A549 (cell line): ENCODE results near the gene BAIAP3. TPM values are rescaled to one million over a fixed set of nuclear protein-coding genes. Genes with fewer than 3 reads are reported as not detected.

ENCODE experiments used
- ATAC-seq, 2 experiments: fragments of 200-7000 bp in 1 of 2; fragments of >200 bp in 1 of 2; cut with Nextera tagmentation in 1 of 2; cut with Tn5 transposase in 1 of 2; 3 replicates each; pipeline versions ENCODE4 v1.8.0 to v1.9.1; 2018 to 2020; ENCODE audit warnings: mild to moderate bottlenecking in 1 of 2, moderate library complexity in 1 of 2
- CTCF ChIA-PET: fragments of 300-600 bp; sonication (Branson Sonifier 250); formaldehyde crosslinking; extraction: SDS; loops from one replicate; lab custom pipeline; 2021; ENCODE audit warnings: antibody characterized with exemption, inconsistent platforms; lab: Yijun Ruan, JAX
- POLR2A ChIA-PET: fragments of 350-600 bp; formaldehyde crosslinking; extraction: SDS; loops from one replicate; lab custom pipeline; 2021; ENCODE audit warnings: antibody characterized with exemption, inconsistent platforms; lab: Yijun Ruan, JAX
- DNase-seq, 2 experiments: peaks; one replicate each; pipeline versions ENCODE4 v3.0.0 to v3.0.0-alpha.2; 2011 to 2016; ENCODE audit warnings: low read depth in 1 of 2, low spot score in 1 of 2
- FAIRE-seq: peaks from 2 replicates; lab custom pipeline; 2011; peaks lifted over from hg19 to GRCh38; lab: Jason Lieb, UNC
- H3K27ac ChIP-seq, 2 experiments: fragments of >200 bp; sonication (Bioruptor Twin); formaldehyde crosslinking; 3 replicates each; pipeline ENCODE4 v1.5.1; 2016 to 2017
- H3K4me1 ChIP-seq: fragments of >200 bp; sonication (Bioruptor Twin); formaldehyde crosslinking; 3 replicates; pipeline ENCODE4 v1.6.1; 2016
- H3K4me2 ChIP-seq: fragments of >200 bp; sonication (Bioruptor Twin); formaldehyde crosslinking; 3 replicates; pipeline ENCODE4 v1.6.1; 2016
- H3K4me3 ChIP-seq: fragments of >200 bp; sonication (Bioruptor Twin); formaldehyde crosslinking; 3 replicates; pipeline ENCODE4 v1.5.1; 2016
- H3K9me3 ChIP-seq: fragments of >200 bp; sonication (Bioruptor Twin); formaldehyde crosslinking; 3 replicates; pipeline ENCODE4 v1.6.1; 2016
- CBX8 ChIP-seq: fragments of 200-600 bp; sonication (generic); IDR thresholded peaks from 2 replicates; pipeline ENCODE4 v1.6.1; 2016
- CEBPB ChIP-seq, 2 experiments: fragments of >200 bp in 1 of 2; sonication (Bioruptor Twin) in 1 of 2; formaldehyde crosslinking in 1 of 2; IDR thresholded peaks; 2 replicates each; pipeline ENCODE4 v1.6.1; 2012 to 2016
- EHMT2 ChIP-seq: fragments of 200-600 bp; sonication (generic); IDR thresholded peaks from 2 replicates; pipeline ENCODE4 v1.6.1; 2016; ENCODE audit warnings: antibody characterized with exemption, low read depth, mild to moderate bottlenecking, moderate library complexity
- HOXA7 ChIP-seq: fragments of 250-450 bp; sonication (Bioruptor Pico); IDR thresholded peaks from 2 replicates; pipeline ENCODE4 v1.5.0; 2020; ENCODE audit warnings: mild to moderate bottlenecking, moderate library complexity
- KDM5A ChIP-seq: fragments of 200-600 bp; sonication (generic); IDR thresholded peaks from 2 replicates; pipeline ENCODE4 v1.6.1; 2016; ENCODE audit warnings: antibody characterized with exemption, mild to moderate bottlenecking
- MAFK ChIP-seq: fragments of 450-650 bp; IDR thresholded peaks from 2 replicates; pipeline ENCODE4 v1.6.1; 2014; ENCODE audit not compliant: partially characterized antibody
- POLR2AphosphoS2 ChIP-seq: conservative IDR thresholded peaks from 2 replicates; pipeline ENCODE4 v1.6.1; 2012; ENCODE audit warnings: low read length, improper control_type of control experiment, inconsistent platforms
- RARB ChIP-seq: fragments of 250-450 bp; sonication (Bioruptor Pico); IDR thresholded peaks from 2 replicates; pipeline ENCODE4 v1.8.0; 2021; ENCODE audit warnings: mild to moderate bottlenecking, moderate library complexity
- SREBF2 ChIP-seq: fragments of 450-650 bp; IDR thresholded peaks from 2 replicates; pipeline ENCODE4 v1.6.1; 2014; ENCODE audit warnings: mild to moderate bottlenecking, moderate library complexity
- TP53 ChIP-seq: fragments of 250-450 bp; sonication (Bioruptor Pico); IDR thresholded peaks from 2 replicates; pipeline ENCODE4 v1.5.0; 2021; ENCODE audit warnings: mild to moderate bottlenecking, moderate library complexity
- ZFP36 ChIP-seq: fragments of 450-650 bp; IDR thresholded peaks from 2 replicates; pipeline ENCODE4 v1.6.1; 2014; ENCODE audit warnings: borderline replicate concordance; ENCODE audit not compliant: partially characterized antibody
- WGBS: methylation state at CpG from one replicate; pipeline ENCODE4 v1.1.6; 2017; ENCODE audit errors: missing lambda C conversion rate; 5-methylcytosine and 5-hydroxymethylcytosine counted together
- polyA plus RNA-seq, 4 experiments: library from polyadenylated mRNA; depleted of rRNA in 3 of 4; stranded (reverse); fragments of >200 nt; fragmentation: RNase III in 1 of 4; extraction: RNeasy Plus Mini Kit Qiagen cat#74134 plus additional on column Dnase treatment in 1 of 4; gene quantifications; 2 replicates in 3 of 4; 3 replicates in 1 of 4; pipeline ENCODE4 v1.2.3, GENCODE V29; 2011 to 2017
- TF ChIP-seq, protein P1 (sequence below): fragments of >200 bp; sonication (Bioruptor Twin); formaldehyde crosslinking; IDR thresholded peaks from 3 replicates; pipeline ENCODE4 v1.5.1; 2016
- TF ChIP-seq, protein P2 (sequence below): fragments of 150-350 bp; IDR thresholded peaks from 2 replicates; pipeline ENCODE4 v1.6.1; 2014; ENCODE audit warnings: low read depth, mild to moderate bottlenecking, low read length
- TF ChIP-seq, protein P3 (sequence below): IDR thresholded peaks from 2 replicates; pipeline ENCODE4 v1.6.1; 2012
- TF ChIP-seq, protein P4 (sequence below): fragments of >200 bp; sonication (Bioruptor Twin); formaldehyde crosslinking; IDR thresholded peaks from 2 replicates; pipeline ENCODE4 v1.6.1; 2016

The BAIAP3 gene
- polyA plus RNA-seq, 2 of the 4 experiments (the other 2 are of a cell fraction) = 0.31 to 0.32 TPM

DNA sequence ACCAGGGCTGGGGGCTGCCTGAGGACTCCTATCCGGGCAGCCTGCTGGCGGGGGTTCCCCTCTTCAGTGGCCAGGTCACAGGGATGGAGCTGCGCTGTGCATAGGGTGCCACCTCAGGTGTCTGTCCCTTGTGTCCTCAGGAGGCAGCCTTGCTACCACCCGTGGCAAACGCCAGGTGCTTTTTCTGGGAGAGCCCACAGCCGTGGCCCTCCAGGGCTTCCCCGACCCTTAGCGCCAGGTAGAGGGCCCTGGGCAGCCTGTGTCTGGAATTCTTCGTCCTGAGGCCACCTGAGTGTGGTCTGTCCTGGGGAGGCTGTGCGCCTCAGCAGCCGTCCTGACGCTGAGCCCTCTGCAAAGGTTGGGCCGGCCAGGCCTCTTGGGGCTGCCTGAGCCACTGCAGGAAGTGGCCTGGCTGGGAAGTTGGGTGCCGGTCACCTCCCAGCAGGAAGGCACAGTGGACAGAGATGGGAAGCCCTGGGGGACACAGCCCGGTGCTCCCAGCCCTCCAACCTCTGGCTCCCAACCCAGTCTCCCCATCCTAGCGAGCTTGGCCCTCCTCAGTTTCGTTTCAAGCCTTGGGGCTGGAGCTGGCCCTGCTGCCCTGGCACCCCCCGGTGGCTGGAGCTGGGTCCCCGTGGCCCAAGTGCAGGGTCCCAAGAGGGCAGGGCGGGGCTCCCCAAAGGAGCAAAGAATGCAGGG is 7.6 kb upstream of the BAIAP3 start (continued):
- TF ChIP-seq, protein P1, sequence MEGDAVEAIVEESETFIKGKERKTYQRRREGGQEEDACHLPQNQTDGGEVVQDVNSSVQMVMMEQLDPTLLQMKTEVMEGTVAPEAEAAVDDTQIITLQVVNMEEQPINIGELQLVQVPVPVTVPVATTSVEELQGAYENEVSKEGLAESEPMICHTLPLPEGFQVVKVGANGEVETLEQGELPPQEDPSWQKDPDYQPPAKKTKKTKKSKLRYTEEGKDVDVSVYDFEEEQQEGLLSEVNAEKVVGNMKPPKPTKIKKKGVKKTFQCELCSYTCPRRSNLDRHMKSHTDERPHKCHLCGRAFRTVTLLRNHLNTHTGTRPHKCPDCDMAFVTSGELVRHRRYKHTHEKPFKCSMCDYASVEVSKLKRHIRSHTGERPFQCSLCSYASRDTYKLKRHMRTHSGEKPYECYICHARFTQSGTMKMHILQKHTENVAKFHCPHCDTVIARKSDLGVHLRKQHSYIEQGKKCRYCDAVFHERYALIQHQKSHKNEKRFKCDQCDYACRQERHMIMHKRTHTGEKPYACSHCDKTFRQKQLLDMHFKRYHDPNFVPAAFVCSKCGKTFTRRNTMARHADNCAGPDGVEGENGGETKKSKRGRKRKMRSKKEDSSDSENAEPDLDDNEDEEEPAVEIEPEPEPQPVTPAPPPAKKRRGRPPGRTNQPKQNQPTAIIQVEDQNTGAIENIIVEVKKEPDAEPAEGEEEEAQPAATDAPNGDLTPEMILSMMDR = no peak
- TF ChIP-seq MAFK (no peak), TP53 (no peak), ZFP36 (no peak), RARB (CRISPR knock-in tag) (no peak)
- TF ChIP-seq, protein P2, sequence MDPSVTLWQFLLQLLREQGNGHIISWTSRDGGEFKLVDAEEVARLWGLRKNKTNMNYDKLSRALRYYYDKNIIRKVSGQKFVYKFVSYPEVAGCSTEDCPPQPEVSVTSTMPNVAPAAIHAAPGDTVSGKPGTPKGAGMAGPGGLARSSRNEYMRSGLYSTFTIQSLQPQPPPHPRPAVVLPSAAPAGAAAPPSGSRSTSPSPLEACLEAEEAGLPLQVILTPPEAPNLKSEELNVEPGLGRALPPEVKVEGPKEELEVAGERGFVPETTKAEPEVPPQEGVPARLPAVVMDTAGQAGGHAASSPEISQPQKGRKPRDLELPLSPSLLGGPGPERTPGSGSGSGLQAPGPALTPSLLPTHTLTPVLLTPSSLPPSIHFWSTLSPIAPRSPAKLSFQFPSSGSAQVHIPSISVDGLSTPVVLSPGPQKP = no peak

DNA sequence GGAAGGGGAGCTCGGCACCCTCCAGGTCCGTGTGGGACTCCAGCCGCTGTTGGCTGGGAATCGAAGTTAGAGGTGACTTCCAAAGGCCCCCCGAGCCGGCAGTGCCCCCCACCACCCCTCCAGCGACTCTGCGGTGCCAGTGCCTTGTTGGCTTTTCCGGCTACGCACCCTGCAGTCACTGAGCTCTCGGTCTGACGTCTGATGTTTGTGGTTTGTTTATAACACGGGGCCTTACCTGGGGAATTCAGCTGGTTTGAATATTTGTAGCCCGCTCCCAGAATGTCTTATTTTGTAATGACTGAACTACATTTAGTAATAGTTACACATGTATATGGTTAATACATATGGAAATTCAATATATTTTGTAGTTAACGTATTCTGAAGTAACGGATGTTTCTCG is 7.1 kb upstream of the BAIAP3 start:
- no peak for TF ChIP-seq HOXA7 (CRISPR knock-in tag)
- no peak for TF ChIP-seq EHMT2
- TF ChIP-seq KDM5A = no peak
- TF ChIP-seq, protein P3, sequence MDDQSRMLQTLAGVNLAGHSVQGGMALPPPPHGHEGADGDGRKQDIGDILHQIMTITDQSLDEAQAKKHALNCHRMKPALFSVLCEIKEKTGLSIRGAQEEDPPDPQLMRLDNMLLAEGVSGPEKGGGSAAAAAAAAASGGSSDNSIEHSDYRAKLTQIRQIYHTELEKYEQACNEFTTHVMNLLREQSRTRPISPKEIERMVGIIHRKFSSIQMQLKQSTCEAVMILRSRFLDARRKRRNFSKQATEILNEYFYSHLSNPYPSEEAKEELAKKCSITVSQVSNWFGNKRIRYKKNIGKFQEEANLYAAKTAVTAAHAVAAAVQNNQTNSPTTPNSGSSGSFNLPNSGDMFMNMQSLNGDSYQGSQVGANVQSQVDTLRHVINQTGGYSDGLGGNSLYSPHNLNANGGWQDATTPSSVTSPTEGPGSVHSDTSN = no peak
- TF ChIP-seq POLR2AphosphoS2 = no peak
- TF ChIP-seq SREBF2 = no peak
- TF ChIP-seq, protein P1 = no peak
- no peak for TF ChIP-seq RARB (CRISPR knock-in tag)
- TF ChIP-seq CBX8 = no peak
- TF ChIP-seq, protein P4, sequence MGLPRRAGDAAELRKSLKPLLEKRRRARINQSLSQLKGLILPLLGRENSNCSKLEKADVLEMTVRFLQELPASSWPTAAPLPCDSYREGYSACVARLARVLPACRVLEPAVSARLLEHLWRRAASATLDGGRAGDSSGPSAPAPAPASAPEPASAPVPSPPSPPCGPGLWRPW = no peak
- TF ChIP-seq CEBPB (IDR thresholded peaks at IDR 0.05) = no peak
- FAIRE-seq (no peak), ATAC-seq (no peak), DNase-seq (no peak)
- WGBS = 80% methylated on average over 13 of the region's 17 CpGs
- ChIA-PET POLR2A (interaction anchor here (0.9 kb wide), 1 partner anchor 17 kb away, joined by 3 read pairs; the partner anchor contains the start of gene UBE2I), CTCF (interaction anchor here (0.8 to 6.1 kb wide), 6 partner anchors 10 to 37 kb away, joined by 3 to 44 read pairs (median 3); no protein-coding TSS in a partner anchor)
- H3K27ac ChIP-seq = 0 out of 6 replicates have a peak overlapping the region, but pooled peaks of 1 of the 2 experiments have one; percentile 15
- no peak overlapping the region for H3K4me3 ChIP-seq
- H3K4me1 ChIP-seq = peaks cover 2% of the 10 kb centered on the region; the same call in 2 of the 3 replicates
- H3K4me2 ChIP-seq = no peak overlapping the region
- no peaks in the 10 kb centered on the region for H3K9me3 ChIP-seq
